ENCODE results near the gene MSH6. TPM values are rescaled to one million over a fixed set of nuclear protein-coding genes. Genes with fewer than 3 reads are reported as not detected.

MSH6 gene
- total and polyA plus RNA-seq, 8 donors: 4.3 to 30.9 (median 23.3) TPM

- Histone ChIP-seq H3K4me1 (no peaks in the 10 kb centered on the region), H3K4me3 (no peak overlapping the region), H3K27me3 (no peaks in the 10 kb centered on the region), H3K9me3 (no peaks in the 10 kb centered on the region), H3K36me3 (peaks cover 0 to 33% (median 17%) of the 10 kb centered on the region in 3 donors), H3K27ac (no peak overlapping the region)
- FAIRE-seq (no peak), DNase-seq (no peak), ATAC-seq (no peak)
- no peak for TF ChIP-seq CTCF (IDR thresholded peaks at IDR 0.05)
- intact Hi-C loops (cut with DNase I): no loop called here
- 78 to 83% methylated on average over 2 of the region's 2 CpGs for WGBS, 2 donors
Measured at GRCh38 chr2:47796090-47796697, 13.2 kb downstream of the MSH6 start.

- Histone ChIP-seq H3K4me3 (no peak overlapping the region), H3K27ac (no peak overlapping the region), H3K27me3 (no peaks in the 10 kb centered on the region), H3K36me3 (peaks cover 0 to 53% (median 24%) of the 10 kb centered on the region in 3 donors), H3K9me3 (no peaks in the 10 kb centered on the region), H3K4me1 (no peaks in the 10 kb centered on the region)
- DNase-seq (no peak), ATAC-seq (peak in 2 of 4 donors; percentile 43 to 67), FAIRE-seq (no peak)
- TF ChIP-seq CTCF (IDR thresholded peaks at IDR 0.05): no peak
- intact Hi-C loops (cut with DNase I): no loop called here
- 90 to 94% methylated on average over 6 of the region's 6 CpGs for WGBS, 2 donors
Measured at GRCh38 chr2:47798631-47799030, 15.7 kb downstream of the MSH6 start.

- FAIRE-seq (no peak), ATAC-seq (no peak), DNase-seq (no peak)
- H3K4me3 ChIP-seq: no peak overlapping the region
- WGBS, 2 donors: 94% methylated on average over 6 of the region's 6 CpGs
- no peaks in the 10 kb centered on the region for H3K9me3 ChIP-seq
- peaks cover 0 to 58% (median 24%) of the 10 kb centered on the region in 3 donors for H3K36me3 ChIP-seq
- intact Hi-C loops (cut with DNase I): no loop called here
- TF ChIP-seq CTCF (IDR thresholded peaks at IDR 0.05): no peak
- no peak overlapping the region for H3K27ac ChIP-seq
- no peaks in the 10 kb centered on the region for H3K4me1 ChIP-seq
- no peaks in the 10 kb centered on the region for H3K27me3 ChIP-seq
Measured at GRCh38 chr2:47799031-47799609, 16.2 kb downstream of the MSH6 start.

- ATAC-seq: no peak
- no peaks in the 10 kb centered on the region for H3K27me3 ChIP-seq
- DNase-seq: no peak
- peaks cover 0 to 76% (median 23%) of the 10 kb centered on the region in 3 donors for H3K36me3 ChIP-seq
- no peak overlapping the region for H3K4me3 ChIP-seq
- no peaks in the 10 kb centered on the region for H3K9me3 ChIP-seq
- intact Hi-C loops (cut with DNase I): no loop called here
- no peak for FAIRE-seq
- TF ChIP-seq CTCF (IDR thresholded peaks at IDR 0.05): no peak
- 79 to 86% methylated on average over 3 of the region's 3 CpGs for WGBS, 2 donors
- no peak overlapping the region for H3K27ac ChIP-seq
- no peaks in the 10 kb centered on the region for H3K4me1 ChIP-seq
Measured at GRCh38 chr2:47801118-47801517, 18.2 kb downstream of the MSH6 start.

- Histone ChIP-seq H3K27me3 (no peaks in the 10 kb centered on the region), H3K4me1 (no peaks in the 10 kb centered on the region), H3K4me3 (no peak overlapping the region), H3K36me3 (peaks cover 0 to 72% (median 22%) of the 10 kb centered on the region in 3 donors), H3K9me3 (no peaks in the 10 kb centered on the region), H3K27ac (no peak overlapping the region)
- 98% methylated on average over 7 of the region's 7 CpGs for WGBS, 2 donors
- no peak for DNase-seq
- ATAC-seq: no peak
- no peak for TF ChIP-seq CTCF (IDR thresholded peaks at IDR 0.05)
- intact Hi-C loops (cut with DNase I): no loop called here
- FAIRE-seq: no peak
Measured at GRCh38 chr2:47803363-47803762, 20.4 kb downstream of the MSH6 start.
